ENCODE results near the gene DENND4A.

Gene DENND4A

DNA sequence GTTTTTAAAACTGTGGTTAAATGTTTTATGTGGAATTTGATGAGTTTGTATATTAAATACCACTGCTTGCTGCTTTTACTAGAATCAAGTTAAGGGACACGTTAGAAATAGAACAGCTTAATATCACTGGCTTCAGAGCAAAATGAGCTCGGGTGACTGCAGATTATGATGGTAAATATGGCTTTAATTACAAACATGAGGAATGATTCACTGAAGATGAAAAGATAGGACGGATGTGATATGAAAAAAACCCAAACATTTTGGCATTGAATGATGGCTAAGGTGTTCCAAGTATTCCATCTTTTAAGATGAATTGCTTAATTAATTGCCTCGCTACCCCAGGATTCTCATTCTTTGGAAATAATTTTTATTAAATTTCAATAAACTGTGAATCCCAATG is 136.6 kb downstream of the DENND4A start:
- DNase-seq (ENCODE audit: low read depth) = no peak
- H3K4me3 ChIP-seq (ENCODE audit: low read length) = no peak overlapping the region
- TF ChIP-seq, protein P1, sequence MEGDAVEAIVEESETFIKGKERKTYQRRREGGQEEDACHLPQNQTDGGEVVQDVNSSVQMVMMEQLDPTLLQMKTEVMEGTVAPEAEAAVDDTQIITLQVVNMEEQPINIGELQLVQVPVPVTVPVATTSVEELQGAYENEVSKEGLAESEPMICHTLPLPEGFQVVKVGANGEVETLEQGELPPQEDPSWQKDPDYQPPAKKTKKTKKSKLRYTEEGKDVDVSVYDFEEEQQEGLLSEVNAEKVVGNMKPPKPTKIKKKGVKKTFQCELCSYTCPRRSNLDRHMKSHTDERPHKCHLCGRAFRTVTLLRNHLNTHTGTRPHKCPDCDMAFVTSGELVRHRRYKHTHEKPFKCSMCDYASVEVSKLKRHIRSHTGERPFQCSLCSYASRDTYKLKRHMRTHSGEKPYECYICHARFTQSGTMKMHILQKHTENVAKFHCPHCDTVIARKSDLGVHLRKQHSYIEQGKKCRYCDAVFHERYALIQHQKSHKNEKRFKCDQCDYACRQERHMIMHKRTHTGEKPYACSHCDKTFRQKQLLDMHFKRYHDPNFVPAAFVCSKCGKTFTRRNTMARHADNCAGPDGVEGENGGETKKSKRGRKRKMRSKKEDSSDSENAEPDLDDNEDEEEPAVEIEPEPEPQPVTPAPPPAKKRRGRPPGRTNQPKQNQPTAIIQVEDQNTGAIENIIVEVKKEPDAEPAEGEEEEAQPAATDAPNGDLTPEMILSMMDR (IDR thresholded peaks at IDR 0.05; ENCODE audit: insufficient read depth, low read depth, low read length, missing control alignments) = no peak

DNA sequence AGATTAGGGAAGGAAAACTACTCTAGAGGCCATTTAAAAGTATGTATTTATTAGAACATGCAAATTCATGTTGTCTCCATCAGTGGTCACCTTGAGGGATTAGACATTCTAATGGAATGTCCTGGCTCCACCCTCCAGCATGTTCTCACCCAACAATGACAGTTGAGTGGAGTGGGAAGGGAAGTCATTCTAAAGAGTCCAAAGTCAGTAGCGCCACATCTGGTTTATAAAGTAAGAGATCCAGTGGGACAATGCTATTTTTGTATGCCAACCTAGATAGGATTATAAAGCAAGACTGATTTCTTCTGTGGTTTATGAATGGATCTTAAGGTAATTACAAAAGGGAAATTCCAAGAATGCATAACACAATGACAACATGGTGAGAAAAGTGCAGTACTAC is 137.1 kb downstream of the DENND4A start:
- peak; percentile 81 for DNase-seq (ENCODE audit: low read depth)
- TF ChIP-seq, protein P1 (IDR thresholded peaks at IDR 0.05; ENCODE audit: insufficient read depth, low read depth, low read length, missing control alignments) = peak; percentile 6
- H3K4me3 ChIP-seq (ENCODE audit: low read length) = no peak overlapping the region

DNA sequence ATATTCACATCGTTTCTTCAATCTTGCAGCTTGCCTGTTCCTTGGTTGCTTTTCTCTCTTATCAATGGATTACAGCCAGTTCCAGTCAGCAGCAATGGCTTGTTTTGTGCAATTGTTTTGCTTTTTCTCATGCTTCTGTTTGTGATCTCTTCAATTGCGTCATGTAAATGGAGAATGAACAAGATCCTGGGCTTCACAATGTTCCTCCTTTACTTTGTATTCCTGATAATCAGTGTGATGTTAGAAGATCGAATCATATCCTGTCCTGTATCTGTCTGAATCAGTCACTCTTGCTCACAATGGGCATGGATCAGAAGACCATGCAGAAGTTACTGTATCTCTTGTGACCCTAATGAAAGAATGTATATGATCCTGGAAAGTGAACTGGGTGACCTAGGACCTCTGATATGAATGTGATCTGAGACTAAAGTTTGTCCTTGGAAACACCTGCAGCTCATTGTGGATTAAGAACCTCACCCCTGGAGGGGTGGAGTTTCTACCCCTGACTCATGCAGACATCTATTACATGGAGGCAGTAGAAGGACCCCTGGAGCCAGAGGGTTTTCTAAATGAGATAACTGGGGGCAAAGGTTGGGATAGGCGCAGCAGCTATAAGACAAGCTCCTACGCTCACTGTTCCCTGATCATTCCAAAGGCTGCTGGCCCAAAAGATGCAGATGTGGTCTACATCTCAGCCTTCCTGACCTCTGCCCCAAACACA is 138.1 kb downstream of the DENND4A start:
- DNase-seq (ENCODE audit: low read depth) = peak; percentile 14
- TF ChIP-seq, protein P1 (IDR thresholded peaks at IDR 0.05; ENCODE audit: insufficient read depth, low read depth, low read length, missing control alignments) = no peak
- no peak overlapping the region for H3K4me3 ChIP-seq (ENCODE audit: low read length)

DNA sequence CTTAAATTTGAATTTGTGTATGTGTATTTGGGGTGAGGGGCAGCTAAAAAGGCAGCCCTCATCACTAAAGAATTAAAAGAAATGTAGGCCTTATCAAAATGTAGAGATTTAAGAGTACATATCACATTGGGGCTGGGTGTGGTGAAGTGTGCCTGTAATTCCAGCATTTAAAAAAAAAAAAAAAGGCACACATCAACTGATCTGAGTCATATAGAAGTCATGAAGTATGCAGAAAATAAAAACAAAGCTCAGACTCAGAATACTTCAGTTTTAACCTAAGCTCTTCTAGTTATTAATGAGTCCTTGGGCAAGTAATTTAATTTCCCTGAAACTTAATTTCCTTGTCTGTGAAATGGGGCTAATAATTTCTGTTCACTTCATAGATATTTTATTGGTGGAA is 138.8 kb downstream of the DENND4A start:
- TF ChIP-seq, protein P1 (IDR thresholded peaks at IDR 0.05; ENCODE audit: insufficient read depth, low read depth, low read length, missing control alignments) = no peak
- no peak overlapping the region for H3K4me3 ChIP-seq (ENCODE audit: low read length)
- peak; percentile 54 for DNase-seq (ENCODE audit: low read depth)

DNA sequence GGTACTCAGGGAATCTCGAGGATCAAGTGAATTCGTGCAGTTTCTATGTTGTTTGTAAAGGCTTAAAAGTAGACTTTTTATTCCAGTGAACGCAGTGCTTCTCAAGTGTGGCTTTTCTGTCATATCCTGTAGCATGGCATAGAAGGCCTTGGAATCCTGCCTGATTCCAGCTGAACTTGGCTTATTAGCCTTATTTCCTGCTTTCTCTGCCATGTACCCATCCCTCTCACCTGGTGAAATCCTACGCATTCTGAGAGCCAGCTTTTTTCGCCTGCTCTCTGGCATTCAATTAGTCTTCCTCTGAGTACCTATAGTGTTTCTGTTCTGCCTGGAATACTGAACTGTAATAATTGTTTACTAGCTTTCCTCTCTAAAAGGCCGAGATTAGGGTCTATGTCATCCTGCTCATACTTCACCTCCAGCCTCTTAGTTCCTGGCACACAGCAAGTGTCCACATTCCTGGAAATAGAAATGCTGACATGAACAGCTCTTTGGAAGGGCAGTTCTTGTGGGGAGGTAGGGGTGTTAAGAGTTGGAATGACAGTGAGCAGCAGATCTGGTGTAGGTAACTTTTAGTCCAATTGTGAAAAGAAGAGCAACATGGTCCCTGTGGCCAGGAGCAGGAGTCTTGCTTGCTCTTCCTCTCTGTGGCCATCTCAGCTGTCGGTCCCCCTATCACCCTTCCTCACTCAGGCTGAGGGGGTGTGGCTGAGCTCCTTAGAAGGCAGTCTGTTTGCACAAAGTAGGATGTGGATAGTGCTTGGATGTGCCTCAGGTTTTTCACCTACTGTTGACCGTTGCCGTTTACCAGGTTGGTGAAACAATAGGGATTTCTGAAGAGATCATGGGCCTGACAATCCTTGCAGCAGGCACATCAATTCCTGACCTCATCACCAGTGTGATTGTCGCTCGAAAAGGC is 140.0 kb downstream of the DENND4A start:
- TF ChIP-seq, protein P1 (IDR thresholded peaks at IDR 0.05; ENCODE audit: insufficient read depth, low read depth, low read length, missing control alignments) = no peak
- no peak for DNase-seq (ENCODE audit: low read depth)
- H3K4me3 ChIP-seq (ENCODE audit: low read length) = no peak overlapping the region

DNA sequence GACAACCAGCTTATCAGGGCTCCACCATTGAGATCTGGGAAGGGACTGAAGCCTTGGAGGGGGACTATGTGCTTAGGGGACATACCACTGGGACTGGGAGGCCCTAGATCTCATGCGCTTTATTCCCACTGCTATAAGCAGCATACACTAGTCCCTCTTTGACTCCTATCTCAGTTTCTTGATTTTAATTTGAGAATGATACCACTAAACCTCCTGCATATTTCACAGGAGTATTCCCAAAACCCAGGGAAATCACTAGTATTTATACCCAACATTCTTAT is 141.1 kb downstream of the DENND4A start:
- no peak overlapping the region for H3K4me3 ChIP-seq (ENCODE audit: low read length)
- no peak for DNase-seq (ENCODE audit: low read depth)
- TF ChIP-seq, protein P1 (IDR thresholded peaks at IDR 0.05; ENCODE audit: insufficient read depth, low read depth, low read length, missing control alignments) = no peak

Measured in epithelial cell of esophagus (primary cell).